WTC11 (cell line): ENCODE data around the gene ITIH2.

Experiments used
- HMGXB4 ChIP-seq: sonication (generic); formaldehyde crosslinking; IDR thresholded peaks from 2 replicates; pipeline ENCODE4 v1.8.1; 2023; ENCODE audit warnings: mild to moderate bottlenecking, moderate library complexity, missing genetic modification reagents
- SMAD4 ChIP-seq: sonication (generic); formaldehyde crosslinking; IDR thresholded peaks from 2 replicates; pipeline ENCODE4 v1.8.0; 2022; ENCODE audit warnings: mild to moderate bottlenecking, missing genetic modification reagents
- TCF7 ChIP-seq: sonication (generic); formaldehyde crosslinking; IDR thresholded peaks from 2 replicates; pipeline ENCODE4 v1.8.0; 2022; ENCODE audit warnings: mild to moderate bottlenecking, low read depth, missing genetic modification reagents, moderate library complexity

- TF ChIP-seq SMAD4 (CRISPR knock-in tag) (no peak), TCF7 (no peak), HMGXB4 (CRISPR knock-in tag) (no peak)
Measured at GRCh38 chr10:7720478-7720877, 17.4 kb downstream of the ITIH2 start.
